Endothelial cell (in vitro differentiated cells): Measurements from ENCODE around the gene FTHL17. TPM values are rescaled to one million over a fixed set of nuclear protein-coding genes. Genes with fewer than 3 reads are reported as not detected.

Source experiments
- DNase-seq: peaks from one replicate; pipeline ENCODE4 v3.0.0; 2021; ENCODE audit warnings: low spot score
- H3K27ac Mint-ChIP-seq: one replicate; pipeline ENCODE4 v1.8.0; 2021; ENCODE audit warnings: mixed read lengths, inconsistent platforms; ENCODE audit not compliant: unreplicated experiment
- H3K27me3 Mint-ChIP-seq: one replicate; pipeline ENCODE4 v1.8.0; 2021; ENCODE audit warnings: mild to moderate bottlenecking, moderate library complexity, mixed read lengths, inconsistent platforms; ENCODE audit not compliant: unreplicated experiment
- H3K36me3 Mint-ChIP-seq: one replicate; pipeline ENCODE4 v1.8.0; 2021; ENCODE audit warnings: mild to moderate bottlenecking, low read depth, mixed read lengths, inconsistent platforms; ENCODE audit not compliant: unreplicated experiment
- H3K4me1 Mint-ChIP-seq: one replicate; pipeline ENCODE4 v1.8.0; 2021; ENCODE audit warnings: mild to moderate bottlenecking, mixed read lengths, inconsistent platforms; ENCODE audit not compliant: unreplicated experiment
- H3K4me3 Mint-ChIP-seq: one replicate; pipeline ENCODE4 v1.8.0; 2021; ENCODE audit warnings: mild to moderate bottlenecking, mixed read lengths, inconsistent platforms; ENCODE audit not compliant: unreplicated experiment
- H3K9me3 Mint-ChIP-seq: one replicate; pipeline ENCODE4 v1.8.0; 2021; ENCODE audit warnings: mixed read lengths, inconsistent platforms; ENCODE audit not compliant: unreplicated experiment
- long read RNA-seq: library from polyadenylated mRNA; unstranded; transcript quantifications from one replicate; pipeline ENCODE4 v2.0.0, GENCODE V29; 2020; ENCODE audit not compliant: unreplicated experiment
- total RNA-seq: library from RNA; stranded (reverse); fragmentation: NEBNext Ultra II Directional; extraction: Animal tissue kit (Norgen Biotek cat#: 25700); gene quantifications from one replicate; pipeline ENCODE4 v1.2.1, GENCODE V29; 2021; ENCODE audit not compliant: unreplicated experiment
- TF ChIP-seq, protein P1 (sequence below): fragments of 200-600 bp; sonication (generic); IDR thresholded peaks from one replicate; pipeline ENCODE4 v1.5.0; 2021; ENCODE audit warnings: antibody characterized with exemption; ENCODE audit not compliant: unreplicated experiment

The FTHL17 gene
- not detected for total RNA-seq
- long read RNA-seq: 0 reads

DNA sequence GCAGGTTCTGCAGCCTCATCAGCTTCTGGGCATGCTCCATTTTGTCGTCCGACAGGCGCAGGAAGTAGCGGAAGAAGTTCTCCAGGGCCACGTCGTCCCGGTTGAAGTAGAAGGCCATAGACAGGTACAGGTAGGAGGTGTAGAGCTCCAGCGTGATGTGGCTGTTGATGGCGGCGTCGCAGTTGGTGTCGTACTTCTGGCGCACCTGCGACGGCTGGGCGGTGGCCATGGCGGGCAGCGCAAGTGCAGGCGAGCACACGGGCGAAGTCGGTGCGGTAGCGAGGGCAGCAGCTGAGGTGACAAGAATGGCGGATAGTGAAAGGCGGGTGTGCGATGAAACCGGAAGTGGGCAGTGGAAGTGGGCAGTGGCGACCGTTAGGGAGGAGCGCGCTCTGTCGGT lies at the start of gene FTHL17:
Gene FTHL17 (minus strand): TSS at position 317 of the 400 bp plus-strand sequence. CDS start 88 bp downstream, at position 229.
- no peak within 1 kb of the TSS for H3K27ac Mint-ChIP-seq
- H3K36me3 Mint-ChIP-seq: no peaks in the 10 kb centered on the region
- no peaks in the 10 kb centered on the region for H3K27me3 Mint-ChIP-seq
- H3K9me3 Mint-ChIP-seq: no peaks in the 10 kb centered on the region
- peaks cover 9% of the 10 kb centered on the region for H3K4me1 Mint-ChIP-seq
- DNase-seq: no peak
- no peak within 1 kb of the TSS for H3K4me3 Mint-ChIP-seq
- TF ChIP-seq, protein P1, sequence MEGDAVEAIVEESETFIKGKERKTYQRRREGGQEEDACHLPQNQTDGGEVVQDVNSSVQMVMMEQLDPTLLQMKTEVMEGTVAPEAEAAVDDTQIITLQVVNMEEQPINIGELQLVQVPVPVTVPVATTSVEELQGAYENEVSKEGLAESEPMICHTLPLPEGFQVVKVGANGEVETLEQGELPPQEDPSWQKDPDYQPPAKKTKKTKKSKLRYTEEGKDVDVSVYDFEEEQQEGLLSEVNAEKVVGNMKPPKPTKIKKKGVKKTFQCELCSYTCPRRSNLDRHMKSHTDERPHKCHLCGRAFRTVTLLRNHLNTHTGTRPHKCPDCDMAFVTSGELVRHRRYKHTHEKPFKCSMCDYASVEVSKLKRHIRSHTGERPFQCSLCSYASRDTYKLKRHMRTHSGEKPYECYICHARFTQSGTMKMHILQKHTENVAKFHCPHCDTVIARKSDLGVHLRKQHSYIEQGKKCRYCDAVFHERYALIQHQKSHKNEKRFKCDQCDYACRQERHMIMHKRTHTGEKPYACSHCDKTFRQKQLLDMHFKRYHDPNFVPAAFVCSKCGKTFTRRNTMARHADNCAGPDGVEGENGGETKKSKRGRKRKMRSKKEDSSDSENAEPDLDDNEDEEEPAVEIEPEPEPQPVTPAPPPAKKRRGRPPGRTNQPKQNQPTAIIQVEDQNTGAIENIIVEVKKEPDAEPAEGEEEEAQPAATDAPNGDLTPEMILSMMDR: no peak

DNA sequence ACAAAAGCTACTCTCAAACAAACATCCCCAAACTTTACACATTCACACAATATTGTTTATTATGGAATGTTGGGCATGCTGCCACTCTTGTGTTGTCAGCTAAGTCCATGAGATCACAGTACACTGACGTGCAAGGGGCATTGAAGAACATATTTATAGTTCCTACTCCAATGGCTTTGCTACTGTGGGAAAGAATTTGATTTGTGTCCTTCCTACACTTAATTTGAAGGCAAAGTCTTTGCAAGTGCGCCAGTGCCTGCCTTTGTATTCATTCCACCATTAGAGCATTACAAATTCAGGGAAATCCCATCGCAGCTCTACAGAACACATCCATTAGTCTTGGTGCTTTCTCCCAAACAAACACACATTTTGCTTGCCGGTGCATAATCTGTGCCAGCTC lies 45.4 kb upstream of the FTHL17 start:
- Mint-ChIP-seq H3K4me3 (no peak overlapping the region), H3K9me3 (no peaks in the 10 kb centered on the region), H3K27ac (no peak overlapping the region), H3K36me3 (peaks cover 3% of the 10 kb centered on the region), H3K4me1 (no peaks in the 10 kb centered on the region), H3K27me3 (no peaks in the 10 kb centered on the region)
- DNase-seq: no peak
- TF ChIP-seq, protein P1: no peak

DNA sequence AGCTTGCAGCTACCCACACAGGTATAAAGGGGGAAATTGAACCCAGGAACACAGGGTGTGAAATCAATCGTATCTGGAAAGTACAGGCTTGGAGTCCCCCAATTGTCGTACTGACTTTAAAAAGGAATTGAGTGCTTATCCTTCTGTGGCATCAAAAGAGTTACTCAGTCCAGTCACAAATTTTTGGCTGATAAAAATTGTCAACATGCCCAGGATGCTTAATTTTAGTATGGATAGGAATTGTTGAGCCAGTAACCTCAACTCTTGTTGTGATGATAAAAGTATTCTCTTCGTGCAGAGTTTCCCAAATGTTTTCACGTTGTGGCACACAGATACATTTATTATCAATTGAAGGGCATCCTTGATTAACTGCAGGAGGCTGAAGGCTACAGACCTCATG lies 43.6 kb upstream of the FTHL17 start:
- TF ChIP-seq, protein P1: no peak
- Mint-ChIP-seq H3K27me3 (no peaks in the 10 kb centered on the region), H3K36me3 (peaks cover 3% of the 10 kb centered on the region), H3K4me1 (no peaks in the 10 kb centered on the region), H3K27ac (no peak overlapping the region), H3K4me3 (no peak overlapping the region), H3K9me3 (no peaks in the 10 kb centered on the region)
- DNase-seq: no peak

DNA sequence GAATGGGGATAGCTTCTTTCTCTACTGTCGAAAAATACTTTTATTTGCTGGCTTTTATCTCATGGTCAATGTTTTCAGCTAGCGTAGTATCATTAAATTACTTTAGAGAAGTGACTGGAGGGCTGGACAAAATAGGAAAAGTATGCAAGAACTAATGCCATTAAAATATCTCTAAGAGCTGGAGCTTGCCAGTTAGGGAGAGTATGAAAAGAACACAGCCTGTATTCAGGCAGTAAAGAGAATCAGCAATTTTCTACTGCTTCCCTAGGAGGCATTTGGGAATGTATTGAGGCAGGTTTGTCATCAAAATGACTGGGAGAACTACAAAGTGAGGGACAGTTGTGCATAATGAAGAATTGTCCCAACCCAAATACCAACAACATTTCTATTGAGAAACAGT lies 43.0 kb upstream of the FTHL17 start:
- Mint-ChIP-seq H3K4me3 (no peak overlapping the region), H3K4me1 (no peaks in the 10 kb centered on the region), H3K9me3 (no peaks in the 10 kb centered on the region), H3K27me3 (no peaks in the 10 kb centered on the region), H3K27ac (no peak overlapping the region), H3K36me3 (peaks cover 3% of the 10 kb centered on the region)
- no peak for DNase-seq
- TF ChIP-seq, protein P1: no peak

DNA sequence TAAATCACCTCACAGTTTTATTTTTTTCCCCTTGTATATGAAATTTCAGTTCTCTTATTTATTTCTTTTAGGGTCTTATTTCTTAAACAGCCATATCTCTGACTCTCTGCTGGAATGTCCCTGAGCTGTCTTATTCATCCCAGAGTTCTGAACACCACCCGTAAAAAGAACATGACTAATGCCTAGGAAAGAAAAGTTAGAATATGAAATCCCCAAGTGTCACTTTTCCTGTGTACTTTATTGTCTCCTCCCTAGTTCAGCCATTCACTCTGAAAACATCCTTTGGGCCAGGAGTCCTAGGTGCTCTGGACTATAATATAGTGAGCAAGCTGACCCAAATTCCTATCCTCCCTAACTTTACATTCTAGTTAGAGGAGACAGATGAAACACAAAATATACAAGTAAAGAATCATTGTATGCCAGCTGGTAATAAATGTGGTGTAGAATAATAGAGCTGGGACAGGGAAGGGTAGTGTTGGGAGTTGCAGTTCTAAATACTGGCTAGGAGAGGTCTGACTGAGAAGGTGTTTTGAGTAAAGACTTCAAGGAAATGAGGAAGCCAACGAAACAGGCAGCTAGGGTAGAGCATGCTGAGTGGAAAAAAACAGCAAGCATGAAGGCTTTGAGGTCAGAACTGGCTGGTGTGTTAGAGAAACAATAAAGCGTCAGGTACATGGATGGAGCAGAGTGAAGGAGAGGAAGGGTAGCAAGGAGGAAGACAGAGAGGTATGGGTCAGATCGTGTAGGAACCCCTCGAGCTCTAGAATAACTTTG lies 40.6 kb upstream of the FTHL17 start:
- peaks cover 3% of the 10 kb centered on the region for H3K36me3 Mint-ChIP-seq
- H3K27ac Mint-ChIP-seq: no peak overlapping the region
- TF ChIP-seq, protein P1: no peak
- DNase-seq: no peak
- H3K27me3 Mint-ChIP-seq: no peaks in the 10 kb centered on the region
- no peak overlapping the region for H3K4me3 Mint-ChIP-seq
- H3K9me3 Mint-ChIP-seq: no peaks in the 10 kb centered on the region
- no peaks in the 10 kb centered on the region for H3K4me1 Mint-ChIP-seq
